Neuronal stem cell (in vitro differentiated cells): ENCODE results near the gene CARS2. TPM values are rescaled to one million over a fixed set of nuclear protein-coding genes. Genes with fewer than 3 reads are reported as not detected.
A peak's percentile ranks its signal among the peaks of the same experiment; 100 is the strongest.

Experiments
- DNase-seq: peaks from one replicate; pipeline ENCODE4 v3.0.0-alpha.2; 2013; ENCODE audit warnings: low spot score
- H2AFZ ChIP-seq: one replicate; pipeline ENCODE4 v1.6.1; 2013; ENCODE audit warnings: mild to moderate bottlenecking, low read length, inconsistent platforms
- H2AK5ac ChIP-seq: 2 replicates; pipeline ENCODE4 v1.6.1; 2013; ENCODE audit warnings: low read depth, mild to moderate bottlenecking, inconsistent platforms, low read length, moderate library complexity, mixed read lengths
- H2BK120ac ChIP-seq: 2 replicates; pipeline ENCODE4 v1.6.1; 2013; ENCODE audit warnings: low read depth, mild to moderate bottlenecking, inconsistent platforms, low read length, moderate library complexity, mixed read lengths
- H2BK12ac ChIP-seq: one replicate; pipeline ENCODE4 v1.6.1; 2013; ENCODE audit warnings: low read length, inconsistent platforms
- H2BK15ac ChIP-seq: 2 replicates; pipeline ENCODE4 v1.6.1; 2013; ENCODE audit warnings: mild to moderate bottlenecking, low read length, inconsistent platforms, mixed read lengths
- H2BK5ac ChIP-seq: one replicate; pipeline ENCODE4 v1.6.1; 2013; ENCODE audit warnings: inconsistent platforms, mild to moderate bottlenecking, low read length, moderate library complexity
- H3K14ac ChIP-seq: one replicate; pipeline ENCODE4 v1.6.1; 2013; ENCODE audit warnings: low read length, inconsistent platforms
- H3K18ac ChIP-seq: 2 replicates; pipeline ENCODE4 v1.6.1; 2013; ENCODE audit warnings: low read length, inconsistent platforms
- H3K23ac ChIP-seq: 2 replicates; pipeline ENCODE4 v1.6.1; 2013; ENCODE audit warnings: low read depth, mild to moderate bottlenecking, mixed read lengths, low read length, inconsistent platforms; ENCODE audit not compliant: poor library complexity
- H3K27ac ChIP-seq: replicated peaks from 3 replicates; pipeline ENCODE4 v1.5.1; 2013; ENCODE audit warnings: low read length, inconsistent platforms
- H3K27me3 ChIP-seq, 3 experiments: 2 replicates each; pipeline ENCODE4 v1.6.1; 2013; ENCODE audit warnings: low read length in 3 of 3, mild to moderate bottlenecking in 2 of 3, inconsistent platforms in 1 of 3, low read depth in 1 of 3, mixed read lengths in 1 of 3, moderate library complexity in 1 of 3; ENCODE audit not compliant: control insufficient read depth in 3 of 3, insufficient read depth in 3 of 3
- H3K36me3 ChIP-seq, 2 donors: replicated peaks in 1 of 2; 2 replicates each; pipeline ENCODE4 v1.6.1; 2013; ENCODE audit warnings: low read length in 2 of 2; ENCODE audit not compliant: control insufficient read depth in 2 of 2, insufficient read depth in 2 of 2
- H3K4ac ChIP-seq: 2 replicates; pipeline ENCODE4 v1.6.1; 2013; ENCODE audit warnings: inconsistent platforms, mild to moderate bottlenecking, low read length, moderate library complexity
- H3K4me1 ChIP-seq, 2 donors: 1 replicate in 1 of 2; 2 replicates in 1 of 2; pipeline ENCODE4 v1.6.1; 2013; ENCODE audit warnings: low read length in 2 of 2, low read depth in 1 of 2; ENCODE audit not compliant: control insufficient read depth in 2 of 2, insufficient read depth in 1 of 2
- H3K4me2 ChIP-seq: one replicate; pipeline ENCODE4 v1.6.1; 2013; ENCODE audit warnings: mild to moderate bottlenecking, low read length, inconsistent platforms; ENCODE audit not compliant: insufficient read depth, poor library complexity, severe bottlenecking
- H3K4me3 ChIP-seq, 2 donors: 2 replicates each; pipeline ENCODE4 v1.5.1; 2013; ENCODE audit warnings: low read length in 2 of 2, mild to moderate bottlenecking in 2 of 2, inconsistent platforms in 1 of 2, moderate library complexity in 1 of 2
- H3K79me1 ChIP-seq: one replicate; pipeline ENCODE4 v1.6.1; 2013; ENCODE audit warnings: low read depth, mild to moderate bottlenecking, inconsistent platforms, low read length, moderate library complexity
- H3K9ac ChIP-seq: one replicate; pipeline ENCODE4 v1.6.1; 2013; ENCODE audit warnings: mild to moderate bottlenecking, low read depth, low read length, inconsistent platforms; ENCODE audit not compliant: poor library complexity
- H3K9me3 ChIP-seq, 2 donors: replicated peaks in 1 of 2; 2 replicates each; pipeline versions ENCODE3 to v1.6.1; 2013; ENCODE audit warnings: low read length in 2 of 2, mild to moderate bottlenecking in 2 of 2, inconsistent platforms in 1 of 2, low read depth in 1 of 2, mixed read lengths in 1 of 2, moderate library complexity in 1 of 2; ENCODE audit not compliant: control insufficient read depth in 2 of 2, insufficient read depth in 1 of 2
- H4K8ac ChIP-seq: one replicate; pipeline ENCODE4 v1.6.1; 2013; ENCODE audit warnings: low read depth, mild to moderate bottlenecking, inconsistent platforms, low read length, moderate library complexity
- H4K91ac ChIP-seq: one replicate; pipeline ENCODE4 v1.6.1; 2013; ENCODE audit warnings: low read length, low read depth, mild to moderate bottlenecking, inconsistent platforms; ENCODE audit not compliant: poor library complexity
- WGBS, 2 donors: extraction: QIAGEN DNeasy Blood & Tissue Kit; methylation state at CpG; one replicate each; pipeline ENCODE4 v1.1.7; 2013; ENCODE audit warnings: missing lambda C conversion rate in 2 of 2, mixed read lengths in 1 of 2; ENCODE audit not compliant: insufficient read length in 2 of 2, insufficient replicate concordance in 1 of 2; ENCODE audit errors: extremely low coverage in 2 of 2; 5-methylcytosine and 5-hydroxymethylcytosine counted together
- polyA plus RNA-seq, 2 experiments: library from polyadenylated mRNA; stranded (reverse); fragments of 200-250 nt; gene quantifications; one replicate each; pipeline ENCODE4 v1.2.3, GENCODE V29; 2013

The CARS2 gene, protein sequence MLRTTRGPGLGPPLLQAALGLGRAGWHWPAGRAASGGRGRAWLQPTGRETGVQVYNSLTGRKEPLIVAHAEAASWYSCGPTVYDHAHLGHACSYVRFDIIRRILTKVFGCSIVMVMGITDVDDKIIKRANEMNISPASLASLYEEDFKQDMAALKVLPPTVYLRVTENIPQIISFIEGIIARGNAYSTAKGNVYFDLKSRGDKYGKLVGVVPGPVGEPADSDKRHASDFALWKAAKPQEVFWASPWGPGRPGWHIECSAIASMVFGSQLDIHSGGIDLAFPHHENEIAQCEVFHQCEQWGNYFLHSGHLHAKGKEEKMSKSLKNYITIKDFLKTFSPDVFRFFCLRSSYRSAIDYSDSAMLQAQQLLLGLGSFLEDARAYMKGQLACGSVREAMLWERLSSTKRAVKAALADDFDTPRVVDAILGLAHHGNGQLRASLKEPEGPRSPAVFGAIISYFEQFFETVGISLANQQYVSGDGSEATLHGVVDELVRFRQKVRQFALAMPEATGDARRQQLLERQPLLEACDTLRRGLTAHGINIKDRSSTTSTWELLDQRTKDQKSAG
- polyA plus RNA-seq (2013, experiment 1 of 2): 24.9 TPM
- polyA plus RNA-seq (2013, experiment 2 of 2): 24.3 TPM

DNA sequence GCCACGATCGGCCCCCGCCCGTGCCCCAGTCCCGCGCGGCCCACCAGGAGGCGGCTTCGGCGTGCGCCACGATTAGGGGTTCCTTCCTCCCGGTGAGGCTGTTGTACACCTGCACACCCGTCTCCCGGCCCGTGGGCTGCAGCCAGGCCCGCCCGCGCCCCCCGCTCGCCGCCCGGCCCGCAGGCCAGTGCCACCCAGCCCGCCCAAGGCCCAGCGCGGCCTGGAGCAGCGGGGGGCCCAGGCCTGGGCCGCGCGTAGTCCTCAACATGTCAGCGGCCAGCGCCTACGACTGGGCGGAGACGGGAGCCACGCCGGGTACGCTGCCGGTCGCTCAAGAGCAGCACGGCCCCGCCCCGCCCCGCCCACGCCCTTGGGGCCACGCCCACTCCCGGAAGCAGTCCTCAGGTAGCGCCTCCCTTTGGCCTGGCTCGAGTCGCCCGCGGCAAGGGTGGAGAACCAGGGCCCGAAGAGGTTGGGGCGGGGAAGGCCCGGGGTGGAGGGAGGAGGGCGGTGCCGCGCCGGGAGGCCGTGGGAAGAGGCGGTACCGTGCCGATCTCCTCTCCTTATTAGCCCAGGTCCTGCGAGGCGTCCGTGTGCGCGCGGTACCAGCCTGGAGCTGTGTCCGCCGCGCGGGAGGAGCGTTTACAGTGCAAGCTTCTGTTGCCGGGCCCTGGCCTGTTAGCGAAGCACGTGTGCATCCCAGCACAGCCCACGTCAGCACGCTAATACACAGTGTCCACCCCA, at the start of gene CARS2:
Gene CARS2, minus strand, starts transcription at position 291 of the 744 bp plus-strand sequence. Its CDS starts 23 bp downstream, at position 268.
- Histone ChIP-seq H3K27ac (peak within 1 kb of the TSS; percentile 71), H3K4me1 (peaks cover 5 to 15% of the 10 kb centered on the region in 2 donors), H3K18ac (peak within 1 kb of the TSS; percentile 98), H2AK5ac (peak within 1 kb of the TSS; percentile 92), H3K4me2 (peak within 1 kb of the TSS; percentile 83), H3K9me3 (peaks cover 0 to 2% of the 10 kb centered on the region in 2 donors), H3K9ac (peak within 1 kb of the TSS; percentile 98), H2BK12ac (peak within 1 kb of the TSS; percentile 59), H3K27me3 (peaks cover 0 to 1% (median 0%) of the 10 kb centered on the region in 3 experiments), H4K91ac (peak within 1 kb of the TSS; percentile 19), H2BK5ac (peak within 1 kb of the TSS; percentile 94), H3K36me3 (peaks cover 2 to 33% of the 10 kb centered on the region in 2 donors), H2BK120ac (peak within 1 kb of the TSS; percentile 61), H4K8ac (peak within 1 kb of the TSS; percentile 100), H3K14ac (peak within 1 kb of the TSS; percentile 97), H3K79me1 (peaks cover 5% of the 10 kb centered on the region), H2AFZ (peak within 1 kb of the TSS; percentile 93), H3K4me3 (peak within 1 kb of the TSS; percentile 80 to 93), H3K23ac (peak within 1 kb of the TSS; percentile 58), H2BK15ac (peak within 1 kb of the TSS; percentile 91), H3K4ac (peak within 1 kb of the TSS; percentile 37)
- WGBS, 2 donors: no CpG with 5 or more reads among the region's 80 CpGs
- peak; percentile 95 for DNase-seq

DNA sequence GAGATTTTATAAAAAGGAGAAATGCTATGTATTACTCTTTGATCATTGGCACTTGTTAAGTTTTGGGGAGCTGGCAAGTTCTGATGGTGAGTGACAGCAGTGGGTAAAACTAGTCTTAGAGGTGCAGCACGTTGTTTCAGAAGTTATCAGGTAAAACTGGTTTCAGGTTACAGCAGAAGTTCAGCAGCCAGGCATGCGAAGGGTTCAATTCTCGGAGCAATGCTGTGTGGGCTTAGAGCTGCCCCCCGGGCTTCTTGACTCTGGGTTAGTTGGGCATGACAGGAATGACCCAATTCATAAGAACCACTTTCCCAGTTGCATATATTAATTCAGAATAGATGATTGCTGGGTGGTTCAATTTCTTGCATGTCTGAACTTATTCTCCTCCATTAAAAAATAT, 42.4 kb upstream of the CARS2 start:
- no peak overlapping the region for H3K14ac ChIP-seq
- H3K79me1 ChIP-seq: no peaks in the 10 kb centered on the region
- H3K27ac ChIP-seq: no peak overlapping the region

DNA sequence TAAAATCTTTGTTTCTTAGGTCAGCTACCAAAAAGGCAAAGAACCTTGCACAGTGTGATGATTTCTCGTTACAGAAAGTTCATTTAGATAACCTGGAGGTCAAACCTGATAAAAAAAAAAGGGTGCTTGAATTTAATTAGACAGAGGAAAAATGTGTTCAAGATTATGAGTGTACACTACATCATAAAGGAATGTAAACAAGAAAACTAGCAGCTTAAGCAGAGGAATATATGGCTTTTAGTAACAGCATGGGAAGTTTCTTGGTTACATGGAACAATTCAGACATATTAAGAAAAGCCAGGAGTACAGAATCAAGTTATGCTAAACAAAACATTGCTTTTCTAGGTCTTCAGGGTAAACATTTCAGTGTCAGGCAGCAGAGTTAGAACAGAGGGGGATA, 40.5 kb upstream of the CARS2 start:
- Histone ChIP-seq H3K18ac (no peak overlapping the region), H3K27me3 (no peaks in the 10 kb centered on the region), H3K4me3 (no peak overlapping the region), H3K36me3 (no peaks in the 10 kb centered on the region), H3K9ac (no peak overlapping the region), H3K23ac (no peak overlapping the region), H3K4me2 (no peak overlapping the region), H3K27ac (no peak overlapping the region), H4K91ac (no peak overlapping the region), H3K14ac (no peak overlapping the region), H2AK5ac (no peak overlapping the region), H2BK120ac (no peak overlapping the region), H2AFZ (no peak overlapping the region), H4K8ac (no peak overlapping the region), H3K4ac (no peak overlapping the region), H2BK5ac (no peak overlapping the region), H2BK15ac (no peak overlapping the region), H2BK12ac (no peak overlapping the region), H3K4me1 (no peaks in the 10 kb centered on the region), H3K79me1 (no peaks in the 10 kb centered on the region), H3K9me3 (peaks cover 1 to 13% of the 10 kb centered on the region in 2 donors)
- DNase-seq: no peak
- WGBS, 2 donors: no CpG with 5 or more reads among the region's 1 CpG

More for the DNA sequence above, 42.4 kb upstream of the CARS2 start:
- no peaks in the 10 kb centered on the region for H3K4me1 ChIP-seq
- peaks cover 0 to 2% of the 10 kb centered on the region in 2 donors for H3K36me3 ChIP-seq
- no peak overlapping the region for H3K23ac ChIP-seq
- H3K9me3 ChIP-seq: peaks cover 2 to 14% of the 10 kb centered on the region in 2 donors
- H3K27me3 ChIP-seq: no peaks in the 10 kb centered on the region
- H4K8ac ChIP-seq: no peak overlapping the region
- H2BK12ac ChIP-seq: no peak overlapping the region
- no peak overlapping the region for H2AK5ac ChIP-seq
- no peak overlapping the region for H2BK5ac ChIP-seq
- H3K4ac ChIP-seq: no peak overlapping the region
- H3K4me2 ChIP-seq: no peak overlapping the region
- H4K91ac ChIP-seq: no peak overlapping the region
- no CpG with 5 or more reads among the region's 4 CpGs for WGBS, 2 donors
- H2BK120ac ChIP-seq: no peak overlapping the region
- no peak overlapping the region for H3K4me3 ChIP-seq
- no peak overlapping the region for H3K9ac ChIP-seq
- no peak for DNase-seq
- H3K18ac ChIP-seq: no peak overlapping the region
- H2AFZ ChIP-seq: no peak overlapping the region
- no peak overlapping the region for H2BK15ac ChIP-seq
